ENCODE results near the gene C1QC. TPM values are rescaled to one million over a fixed set of nuclear protein-coding genes. Genes with fewer than 3 reads are reported as not detected.

The C1QC gene
- total RNA-seq, 4 donors from 2014 or later = 9.7 to 153 (median 74.8) TPM

DNA sequence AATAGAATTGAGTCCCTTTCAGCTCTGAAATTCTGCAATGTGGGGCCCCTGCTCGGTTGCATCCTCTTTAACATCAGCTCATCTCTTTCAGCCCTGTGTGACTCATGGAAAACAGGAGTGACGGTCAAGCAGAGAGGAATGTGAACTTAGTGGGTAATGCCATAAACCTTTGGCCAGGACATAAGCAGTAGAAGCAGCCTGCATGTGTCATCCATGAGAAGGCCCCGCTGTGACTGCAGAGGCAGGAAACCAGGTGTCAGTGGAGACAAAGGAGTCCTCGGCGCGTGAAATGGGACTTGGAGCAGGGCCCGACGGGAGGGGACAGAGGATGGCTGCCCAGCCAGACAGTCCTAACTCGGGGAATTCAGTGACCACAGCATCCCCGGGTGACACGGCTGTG, 46.1 kb downstream of the C1QC start:
- no peak for TF ChIP-seq POLR2A (IDR thresholded peaks at IDR 0.05)
- TF ChIP-seq, protein P1, sequence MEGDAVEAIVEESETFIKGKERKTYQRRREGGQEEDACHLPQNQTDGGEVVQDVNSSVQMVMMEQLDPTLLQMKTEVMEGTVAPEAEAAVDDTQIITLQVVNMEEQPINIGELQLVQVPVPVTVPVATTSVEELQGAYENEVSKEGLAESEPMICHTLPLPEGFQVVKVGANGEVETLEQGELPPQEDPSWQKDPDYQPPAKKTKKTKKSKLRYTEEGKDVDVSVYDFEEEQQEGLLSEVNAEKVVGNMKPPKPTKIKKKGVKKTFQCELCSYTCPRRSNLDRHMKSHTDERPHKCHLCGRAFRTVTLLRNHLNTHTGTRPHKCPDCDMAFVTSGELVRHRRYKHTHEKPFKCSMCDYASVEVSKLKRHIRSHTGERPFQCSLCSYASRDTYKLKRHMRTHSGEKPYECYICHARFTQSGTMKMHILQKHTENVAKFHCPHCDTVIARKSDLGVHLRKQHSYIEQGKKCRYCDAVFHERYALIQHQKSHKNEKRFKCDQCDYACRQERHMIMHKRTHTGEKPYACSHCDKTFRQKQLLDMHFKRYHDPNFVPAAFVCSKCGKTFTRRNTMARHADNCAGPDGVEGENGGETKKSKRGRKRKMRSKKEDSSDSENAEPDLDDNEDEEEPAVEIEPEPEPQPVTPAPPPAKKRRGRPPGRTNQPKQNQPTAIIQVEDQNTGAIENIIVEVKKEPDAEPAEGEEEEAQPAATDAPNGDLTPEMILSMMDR (IDR thresholded peaks at IDR 0.05) = no peak
- Histone ChIP-seq H3K27me3 (peaks cover 0 to 43% (median 0%) of the 10 kb centered on the region in 4 donors), H3K36me3 (no peaks in the 10 kb centered on the region), H3K4me3 (no peak overlapping the region), H3K27ac (no peak overlapping the region), H3K4me1 (no peaks in the 10 kb centered on the region), H3K9me3 (no peaks in the 10 kb centered on the region)
- WGBS, 2 donors = 39 to 60% methylated on average over 11 of the region's 11 CpGs
- intact Hi-C loops (cut with DNase I) = no loop called here
- DNase-seq = no peak

DNA sequence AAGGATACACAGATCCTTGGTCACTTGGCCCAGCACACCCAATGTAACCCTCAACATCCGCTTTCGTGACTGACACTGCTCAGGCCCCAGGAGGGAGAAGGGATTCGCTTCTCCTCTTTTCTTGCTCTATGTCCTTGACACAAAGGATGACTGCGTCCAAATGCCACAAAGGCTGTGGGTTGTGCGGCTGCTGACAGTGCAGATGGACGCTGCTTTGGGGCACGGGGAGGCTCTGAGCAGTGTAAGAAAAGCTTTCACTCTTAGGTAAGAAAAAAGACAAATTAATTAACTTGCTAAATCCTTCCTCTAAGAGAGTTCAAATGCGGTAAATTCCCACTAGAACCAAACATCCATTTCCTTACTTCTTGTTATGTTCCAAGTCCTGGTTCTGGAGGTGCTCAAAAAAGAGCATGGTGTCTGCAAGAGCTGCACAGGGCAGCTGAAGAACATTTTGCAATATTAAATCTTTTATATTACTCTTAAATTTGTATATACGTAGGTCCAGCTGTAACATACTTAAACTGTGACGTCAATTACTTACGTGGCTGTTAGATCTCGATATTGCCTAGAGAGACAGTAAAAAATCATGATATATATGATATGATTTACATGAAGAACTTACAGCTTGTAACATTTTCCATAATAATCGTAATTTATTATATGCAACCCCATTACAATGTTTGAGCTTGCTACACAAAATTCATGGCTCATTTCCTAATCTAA, 47.8 kb downstream of the C1QC start:
- H3K4me1 ChIP-seq = no peaks in the 10 kb centered on the region
- H3K9me3 ChIP-seq = no peaks in the 10 kb centered on the region
- H3K36me3 ChIP-seq = no peaks in the 10 kb centered on the region
- H3K27ac ChIP-seq = no peak overlapping the region
- peaks cover 0 to 35% (median 0%) of the 10 kb centered on the region in 4 donors for H3K27me3 ChIP-seq
- 73 to 75% methylated on average over 8 to 13 of the region's 13 CpGs for WGBS, 2 donors
- H3K4me3 ChIP-seq = no peak overlapping the region
- no peak for DNase-seq
- TF ChIP-seq, protein P1 (IDR thresholded peaks at IDR 0.05) = no peak
- no peak for TF ChIP-seq POLR2A (IDR thresholded peaks at IDR 0.05)
- intact Hi-C loops (cut with DNase I) = no loop called here

DNA sequence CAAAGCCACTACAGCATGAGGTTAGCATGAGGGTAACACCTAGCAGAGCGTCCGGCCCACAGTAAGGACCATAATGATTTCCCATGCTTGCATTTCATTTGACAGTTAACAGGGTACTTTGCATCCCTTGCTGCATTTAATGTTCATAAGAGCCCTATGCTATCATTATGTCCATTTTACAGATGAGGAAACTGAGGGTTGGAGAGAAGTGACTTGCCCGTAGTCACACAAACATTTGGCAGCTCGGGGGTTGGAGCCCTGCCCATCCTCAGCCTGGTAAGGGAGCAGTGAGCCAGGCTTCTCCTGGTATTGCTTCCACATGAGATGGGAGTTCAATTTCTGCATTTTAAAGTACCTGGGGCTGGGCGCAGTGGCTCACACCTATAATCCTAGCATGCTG, 50.7 kb downstream of the C1QC start:
- Histone ChIP-seq H3K27me3 (peaks cover 0 to 18% (median 0%) of the 10 kb centered on the region in 4 donors), H3K9me3 (no peaks in the 10 kb centered on the region), H3K4me3 (no peak overlapping the region), H3K27ac (no peak overlapping the region), H3K36me3 (no peaks in the 10 kb centered on the region), H3K4me1 (no peaks in the 10 kb centered on the region)
- intact Hi-C loops (cut with DNase I) = no loop called here
- WGBS, 2 donors = 72 to 77% methylated on average over 4 to 5 of the region's 5 CpGs
- TF ChIP-seq POLR2A (IDR thresholded peaks at IDR 0.05) = no peak
- no peak for DNase-seq

DNA sequence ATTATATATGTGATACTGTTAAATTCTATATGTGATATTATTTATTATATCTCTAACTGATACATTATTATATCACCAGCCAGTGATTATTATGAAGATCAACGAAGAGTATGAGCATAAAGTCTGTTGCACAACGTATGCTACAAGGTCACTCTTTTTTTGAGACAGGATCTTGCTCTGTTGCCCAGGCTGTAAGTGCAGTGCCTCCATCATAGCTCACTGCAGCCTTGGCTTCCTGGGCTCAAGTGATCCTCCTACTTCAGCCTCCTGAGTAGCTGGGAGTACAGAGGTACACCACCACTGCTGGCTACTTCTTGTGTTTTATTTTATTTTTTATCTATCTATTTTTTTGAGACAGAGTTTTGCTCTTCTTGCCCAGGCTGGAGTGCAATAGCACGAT, 53.2 kb downstream of the C1QC start:
- Histone ChIP-seq H3K36me3 (no peaks in the 10 kb centered on the region), H3K9me3 (no peaks in the 10 kb centered on the region), H3K27me3 (peaks cover 0 to 7% (median 0%) of the 10 kb centered on the region in 4 donors), H3K4me1 (no peaks in the 10 kb centered on the region), H3K27ac (no peak overlapping the region), H3K4me3 (no peak overlapping the region)
- intact Hi-C loops (cut with DNase I) = no loop called here
- DNase-seq = no peak
- TF ChIP-seq, protein P1 (IDR thresholded peaks at IDR 0.05) = no peak
- TF ChIP-seq POLR2A (IDR thresholded peaks at IDR 0.05) = no peak
- WGBS, 2 donors = 81% methylated on average over 3 of the region's 3 CpGs

Small RNAs within 50 kb of the gene (small RNA-seq; reads per million reads assigned to genes)
- 0 reads per million in 4 donors for gene MIR6127

Other genes with a start within 250 kb of the C1QC start
- gene ZBTB40, start 191.8 kb upstream of the C1QC start, total RNA-seq = 10 to 100 TPM in 1 of 4 donors, 1 to 10 TPM in 3; 5.9 to 14.3 (median 8.8) TPM
- under 1 TPM in 2 of 4 donors, not detected in 2; 0.19 to 0.44 TPM for gene EPHA8, start 80.1 kb upstream of the C1QC start, total RNA-seq
- gene C1QA, start 7.0 kb upstream of the C1QC start, total RNA-seq = 100 to 1,000 TPM in 2 of 4 donors, 10 to 100 TPM in 2; 11.7 to 167 (median 68.4) TPM
- gene C1QB, start 9.6 kb downstream of the C1QC start, total RNA-seq = 100 to 1,000 TPM in 2 of 4 donors, 10 to 100 TPM in 1, 1 to 10 TPM in 1; 7.1 to 240 (median 110) TPM
- gene EPHB2, start 67.2 kb downstream of the C1QC start, total RNA-seq = 1 to 10 TPM in 2 of 4 donors, under 1 TPM in 2; 0.08 to 3.4 (median 1.9) TPM

All from esophagus squamous epithelium (tissue), 5 donors.